A549 (cell line): Measurements from ENCODE around the gene CAMKK2. TPM values are rescaled to one million over a fixed set of nuclear protein-coding genes. Genes with fewer than 3 reads are reported as not detected.

Experiments
- ATAC-seq, 2 experiments: fragments of 200-7000 bp in 1 of 2; fragments of >200 bp in 1 of 2; cut with Nextera tagmentation in 1 of 2; cut with Tn5 transposase in 1 of 2; 3 replicates each; pipeline versions ENCODE4 v1.8.0 to v1.9.1; 2018 to 2020; ENCODE audit warnings: mild to moderate bottlenecking in 1 of 2, moderate library complexity in 1 of 2
- CTCF ChIA-PET: fragments of 300-600 bp; sonication (Branson Sonifier 250); formaldehyde crosslinking; extraction: SDS; loops from one replicate; lab custom pipeline; 2021; ENCODE audit warnings: antibody characterized with exemption, inconsistent platforms; lab: Yijun Ruan, JAX
- POLR2A ChIA-PET: fragments of 350-600 bp; formaldehyde crosslinking; extraction: SDS; loops from one replicate; lab custom pipeline; 2021; ENCODE audit warnings: antibody characterized with exemption, inconsistent platforms; lab: Yijun Ruan, JAX
- DNase-seq, 2 experiments: peaks; one replicate each; pipeline versions ENCODE4 v3.0.0 to v3.0.0-alpha.2; 2011 to 2016; ENCODE audit warnings: low read depth in 1 of 2, low spot score in 1 of 2
- FAIRE-seq: peaks from 2 replicates; lab custom pipeline; 2011; peaks lifted over from hg19 to GRCh38; lab: Jason Lieb, UNC
- H3K27ac ChIP-seq, 2 experiments: fragments of >200 bp; sonication (Bioruptor Twin); formaldehyde crosslinking; 3 replicates each; pipeline ENCODE4 v1.5.1; 2016 to 2017
- H3K4me1 ChIP-seq: fragments of >200 bp; sonication (Bioruptor Twin); formaldehyde crosslinking; 3 replicates; pipeline ENCODE4 v1.6.1; 2016
- H3K4me2 ChIP-seq: fragments of >200 bp; sonication (Bioruptor Twin); formaldehyde crosslinking; 3 replicates; pipeline ENCODE4 v1.6.1; 2016
- H3K4me3 ChIP-seq: fragments of >200 bp; sonication (Bioruptor Twin); formaldehyde crosslinking; 3 replicates; pipeline ENCODE4 v1.5.1; 2016
- H3K9me3 ChIP-seq: fragments of >200 bp; sonication (Bioruptor Twin); formaldehyde crosslinking; 3 replicates; pipeline ENCODE4 v1.6.1; 2016
- BHLHE40 ChIP-seq: IDR thresholded peaks from 2 replicates; pipeline ENCODE4 v1.6.1; 2012; ENCODE audit warnings: low read depth, low read length, inconsistent platforms
- CBX2 ChIP-seq: fragments of 200-600 bp; sonication (generic); IDR thresholded peaks from 2 replicates; pipeline ENCODE4 v1.6.1; 2016; ENCODE audit warnings: low read depth, mild to moderate bottlenecking, borderline replicate concordance
- CBX8 ChIP-seq: fragments of 200-600 bp; sonication (generic); IDR thresholded peaks from 2 replicates; pipeline ENCODE4 v1.6.1; 2016
- CHD4 ChIP-seq: fragments of 200-600 bp; sonication (generic); IDR thresholded peaks from 2 replicates; pipeline ENCODE4 v1.6.1; 2016; ENCODE audit warnings: antibody characterized with exemption, mild to moderate bottlenecking, borderline replicate concordance
- FOSB ChIP-seq: fragments of 250-450 bp; sonication (Bioruptor Pico); IDR thresholded peaks from 2 replicates; pipeline ENCODE4 v1.5.0; 2020; ENCODE audit warnings: mild to moderate bottlenecking, moderate library complexity
- FOSL2 ChIP-seq, 2 experiments: fragments of 450-650 bp in 1 of 2; fragments of >200 bp in 1 of 2; sonication (Bioruptor Twin) in 1 of 2; formaldehyde crosslinking; IDR thresholded peaks; 2 replicates each; pipeline versions ENCODE4 v1.5.0 to v1.6.1; 2016 to 2020; ENCODE audit warnings: mild to moderate bottlenecking in 1 of 2, moderate library complexity in 1 of 2
- GATA3 ChIP-seq: IDR thresholded peaks from 2 replicates; pipeline ENCODE4 v1.6.1; 2012; ENCODE audit warnings: borderline replicate concordance
- HOXA7 ChIP-seq: fragments of 250-450 bp; sonication (Bioruptor Pico); IDR thresholded peaks from 2 replicates; pipeline ENCODE4 v1.5.0; 2020; ENCODE audit warnings: mild to moderate bottlenecking, moderate library complexity
- JUNB ChIP-seq: fragments of >200 bp; sonication (Bioruptor Twin); formaldehyde crosslinking; IDR thresholded peaks from 2 replicates; pipeline ENCODE4 v1.6.1; 2016
- MAFK ChIP-seq: fragments of 450-650 bp; IDR thresholded peaks from 2 replicates; pipeline ENCODE4 v1.6.1; 2014; ENCODE audit not compliant: partially characterized antibody
- MYC ChIP-seq: IDR thresholded peaks from 2 replicates; pipeline ENCODE4 v1.6.1; 2012; ENCODE audit warnings: mild to moderate bottlenecking, inconsistent platforms, low read length, improper control_type of control experiment, borderline replicate concordance
- POLR2A ChIP-seq: IDR thresholded peaks from 2 replicates; pipeline ENCODE4 v1.6.1; 2012; ENCODE audit warnings: mild to moderate bottlenecking, low read length
- POLR2AphosphoS2 ChIP-seq: conservative IDR thresholded peaks from 2 replicates; pipeline ENCODE4 v1.6.1; 2012; ENCODE audit warnings: low read length, improper control_type of control experiment, inconsistent platforms
- RAD21 ChIP-seq, 2 experiments: fragments of >200 bp in 1 of 2; sonication (Bioruptor Twin) in 1 of 2; formaldehyde crosslinking in 1 of 2; IDR thresholded peaks in 1 of 2; conservative IDR thresholded peaks in 1 of 2; 2 replicates in 1 of 2; 3 replicates in 1 of 2; pipeline ENCODE4 v1.6.1; 2012 to 2018; ENCODE audit warnings: inconsistent platforms in 1 of 2
- RFX5 ChIP-seq: fragments of 450-650 bp; IDR thresholded peaks from 2 replicates; pipeline ENCODE4 v1.7.1; 2014; ENCODE audit warnings: antibody characterized with exemption, mild to moderate bottlenecking, moderate library complexity
- SMC3 ChIP-seq: fragments of >200 bp; sonication (Bioruptor Twin); formaldehyde crosslinking; IDR thresholded peaks from 3 replicates; pipeline ENCODE4 v1.6.1; 2018; ENCODE audit warnings: inconsistent platforms
- SREBF2 ChIP-seq: fragments of 450-650 bp; IDR thresholded peaks from 2 replicates; pipeline ENCODE4 v1.6.1; 2014; ENCODE audit warnings: mild to moderate bottlenecking, moderate library complexity
- ZSCAN20 ChIP-seq: fragments of 250-450 bp; sonication (Bioruptor Pico); IDR thresholded peaks from 2 replicates; pipeline ENCODE4 v1.8.0; 2022; ENCODE audit warnings: mild to moderate bottlenecking, moderate library complexity
- WGBS: methylation state at CpG from one replicate; pipeline ENCODE4 v1.1.6; 2017; ENCODE audit errors: missing lambda C conversion rate; 5-methylcytosine and 5-hydroxymethylcytosine counted together
- polyA plus RNA-seq, 4 experiments: library from polyadenylated mRNA; depleted of rRNA in 3 of 4; stranded (reverse); fragments of >200 nt; fragmentation: RNase III in 1 of 4; extraction: RNeasy Plus Mini Kit Qiagen cat#74134 plus additional on column Dnase treatment in 1 of 4; gene quantifications; 2 replicates in 3 of 4; 3 replicates in 1 of 4; pipeline ENCODE4 v1.2.3, GENCODE V29; 2011 to 2017
- TF ChIP-seq, protein P1 (sequence below): fragments of 450-650 bp; IDR thresholded peaks from 2 replicates; pipeline ENCODE4 v1.6.1; 2014; ENCODE audit warnings: antibody characterized with exemption
- TF ChIP-seq, protein P2 (sequence below): fragments of >200 bp; sonication (Bioruptor Twin); formaldehyde crosslinking; IDR thresholded peaks from 3 replicates; pipeline ENCODE4 v1.5.1; 2016
- TF ChIP-seq, protein P3 (sequence below): fragments of 150-350 bp; IDR thresholded peaks from 2 replicates; pipeline ENCODE4 v1.6.1; 2014; ENCODE audit warnings: low read depth, mild to moderate bottlenecking, low read length

CAMKK2 gene
- polyA plus RNA-seq, 2 of the 4 experiments (the other 2 are of a cell fraction): 15.3 to 24.8 TPM

DNA sequence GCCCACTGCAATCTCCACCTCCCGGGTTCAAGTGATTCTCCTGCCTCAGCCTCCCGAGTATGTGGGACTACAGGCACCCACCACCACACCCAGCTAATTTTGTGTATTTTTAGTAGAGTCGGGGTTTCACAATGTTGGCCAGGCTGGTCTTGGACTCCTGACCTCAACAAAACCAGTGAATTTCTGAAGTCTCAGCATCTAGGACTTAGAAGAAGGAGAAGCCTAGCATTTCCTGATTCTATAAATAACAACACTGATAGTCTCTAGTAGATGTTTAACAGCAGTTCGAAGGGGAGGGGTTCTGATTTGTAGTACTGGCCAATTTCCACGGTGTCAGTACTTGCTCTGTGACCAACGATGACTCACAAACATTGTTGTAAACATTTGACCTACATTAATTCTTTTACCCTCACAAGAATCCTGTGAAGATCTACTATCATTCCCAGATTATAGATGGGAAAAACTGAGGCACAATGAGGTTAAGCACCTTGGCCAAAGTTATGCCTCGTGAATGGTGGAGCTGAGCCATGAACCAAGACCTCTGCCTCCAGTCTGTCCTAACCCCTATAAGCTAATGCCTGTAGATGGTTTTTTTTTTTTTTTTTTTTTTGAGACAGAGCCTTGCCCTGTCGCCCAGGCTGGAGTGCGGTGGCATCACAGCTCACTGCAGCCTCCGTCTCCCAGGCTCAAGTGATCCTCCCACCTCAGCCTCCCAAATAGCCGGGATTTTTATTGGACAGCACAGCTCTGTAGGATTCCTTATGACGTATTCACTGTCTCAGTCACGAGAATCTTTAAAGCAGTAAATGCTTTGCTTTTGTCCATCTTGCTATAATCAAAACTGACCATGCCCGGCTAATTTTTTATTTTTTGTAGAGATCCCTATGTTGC lies 81.4 kb downstream of the CAMKK2 start:
- H3K27ac ChIP-seq: peak overlapping the region; percentile 36 to 64; a peak in 5 of 6 replicates
- no peak for TF ChIP-seq GATA3
- no peak for TF ChIP-seq FOSB (CRISPR knock-in tag)
- no peak for TF ChIP-seq BHLHE40
- TF ChIP-seq, protein P1, sequence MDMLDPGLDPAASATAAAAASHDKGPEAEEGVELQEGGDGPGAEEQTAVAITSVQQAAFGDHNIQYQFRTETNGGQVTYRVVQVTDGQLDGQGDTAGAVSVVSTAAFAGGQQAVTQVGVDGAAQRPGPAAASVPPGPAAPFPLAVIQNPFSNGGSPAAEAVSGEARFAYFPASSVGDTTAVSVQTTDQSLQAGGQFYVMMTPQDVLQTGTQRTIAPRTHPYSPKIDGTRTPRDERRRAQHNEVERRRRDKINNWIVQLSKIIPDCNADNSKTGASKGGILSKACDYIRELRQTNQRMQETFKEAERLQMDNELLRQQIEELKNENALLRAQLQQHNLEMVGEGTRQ: no peak
- no peak for TF ChIP-seq ZSCAN20
- TF ChIP-seq FOSL2 (IDR thresholded peaks at IDR 0.05): peak; percentile 48
- TF ChIP-seq FOSL2 (CRISPR knock-in tag; IDR thresholded peaks at IDR 0.05): peak; percentile 90
- TF ChIP-seq MAFK: peak; percentile 70
- no peak for TF ChIP-seq CBX8
- TF ChIP-seq POLR2AphosphoS2: no peak
- TF ChIP-seq JUNB: 0 out of 2 replicates have a peak, but pooled peaks have one; percentile 17
- TF ChIP-seq RFX5: no peak
- TF ChIP-seq RAD21 (conservative IDR thresholded peaks at IDR 0.05 in 1 of 2, IDR thresholded peaks at IDR 0.05 in 1 of 2): no peak
- TF ChIP-seq CBX2: no peak
- TF ChIP-seq, all 56 proteins: peak for 3
- Histone ChIP-seq H3K9me3 (no peaks in the 10 kb centered on the region), H3K4me2 (peak overlapping the region; percentile 73), H3K4me3 (no peak overlapping the region), H3K4me1 (peaks cover 38% of the 10 kb centered on the region)
- CTCF ChIA-PET: interaction anchor here (1.1 to 4.6 kb wide), 3 partner anchors 15 to 120 kb away, joined by 3 to 29 read pairs (median 4); no protein-coding TSS in a partner anchor
- DNase-seq (peak; percentile 63 to 91), FAIRE-seq (peak; percentile 79), ATAC-seq (peak; percentile 70 to 79)
- POLR2A ChIA-PET: no interaction called here
- WGBS: 42% methylated on average over 14 of the region's 14 CpGs

DNA sequence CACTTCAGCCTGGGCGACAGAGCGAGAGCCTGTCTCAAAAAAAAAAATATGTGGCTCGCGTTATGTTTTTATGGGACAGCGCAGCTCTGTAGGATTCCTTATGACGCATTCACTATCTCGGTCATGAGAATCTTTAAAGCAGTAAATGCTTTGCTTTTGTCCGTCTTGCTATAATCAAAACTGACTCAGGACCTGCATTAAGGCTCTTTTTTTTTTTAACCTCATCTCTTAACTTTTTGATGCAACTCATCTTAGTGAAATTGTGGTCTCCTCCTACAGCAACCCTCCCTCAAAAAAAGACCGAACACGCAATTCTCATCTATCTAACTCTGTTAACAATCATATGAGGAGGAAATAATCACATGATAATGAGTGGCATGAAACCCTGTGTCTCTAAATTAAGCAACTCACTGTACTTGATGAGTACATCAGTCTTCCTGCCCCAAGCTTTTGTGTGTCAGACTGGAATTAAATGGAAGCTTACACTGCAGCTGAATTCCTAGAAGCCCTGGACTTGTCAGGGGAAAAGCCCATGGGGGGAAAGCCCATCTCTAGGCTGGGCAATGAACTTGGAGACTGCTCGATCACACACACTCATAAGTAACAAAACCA lies 82.2 kb downstream of the CAMKK2 start:
- POLR2A ChIA-PET: no interaction called here
- WGBS: 86% methylated on average over 11 of the region's 11 CpGs
- DNase-seq (no peak), ATAC-seq (no peak; a peak in 2 of 6 replicates)
- Histone ChIP-seq H3K27ac (peak overlapping the region; percentile 36 to 64; a peak in 5 of 6 replicates), H3K4me2 (peak overlapping the region; percentile 73)
- TF ChIP-seq, protein P2, sequence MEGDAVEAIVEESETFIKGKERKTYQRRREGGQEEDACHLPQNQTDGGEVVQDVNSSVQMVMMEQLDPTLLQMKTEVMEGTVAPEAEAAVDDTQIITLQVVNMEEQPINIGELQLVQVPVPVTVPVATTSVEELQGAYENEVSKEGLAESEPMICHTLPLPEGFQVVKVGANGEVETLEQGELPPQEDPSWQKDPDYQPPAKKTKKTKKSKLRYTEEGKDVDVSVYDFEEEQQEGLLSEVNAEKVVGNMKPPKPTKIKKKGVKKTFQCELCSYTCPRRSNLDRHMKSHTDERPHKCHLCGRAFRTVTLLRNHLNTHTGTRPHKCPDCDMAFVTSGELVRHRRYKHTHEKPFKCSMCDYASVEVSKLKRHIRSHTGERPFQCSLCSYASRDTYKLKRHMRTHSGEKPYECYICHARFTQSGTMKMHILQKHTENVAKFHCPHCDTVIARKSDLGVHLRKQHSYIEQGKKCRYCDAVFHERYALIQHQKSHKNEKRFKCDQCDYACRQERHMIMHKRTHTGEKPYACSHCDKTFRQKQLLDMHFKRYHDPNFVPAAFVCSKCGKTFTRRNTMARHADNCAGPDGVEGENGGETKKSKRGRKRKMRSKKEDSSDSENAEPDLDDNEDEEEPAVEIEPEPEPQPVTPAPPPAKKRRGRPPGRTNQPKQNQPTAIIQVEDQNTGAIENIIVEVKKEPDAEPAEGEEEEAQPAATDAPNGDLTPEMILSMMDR: no peak
- TF ChIP-seq FOSL2 (IDR thresholded peaks at IDR 0.05) (no peak), FOSL2 (CRISPR knock-in tag; IDR thresholded peaks at IDR 0.05) (0 out of 2 replicates have a peak, but pooled peaks have one; percentile 12)
- TF ChIP-seq, all 56 proteins: peak for 1
- Histone ChIP-seq H3K9me3 (no peaks in the 10 kb centered on the region), H3K4me3 (no peak overlapping the region), H3K4me1 (peaks cover 38% of the 10 kb centered on the region)
- FAIRE-seq: no peak
- CTCF ChIA-PET: interaction anchor here (1.1 to 1.2 kb wide), 2 partner anchors 16 to 121 kb away, joined by 3 to 4 read pairs; no protein-coding TSS in a partner anchor

DNA sequence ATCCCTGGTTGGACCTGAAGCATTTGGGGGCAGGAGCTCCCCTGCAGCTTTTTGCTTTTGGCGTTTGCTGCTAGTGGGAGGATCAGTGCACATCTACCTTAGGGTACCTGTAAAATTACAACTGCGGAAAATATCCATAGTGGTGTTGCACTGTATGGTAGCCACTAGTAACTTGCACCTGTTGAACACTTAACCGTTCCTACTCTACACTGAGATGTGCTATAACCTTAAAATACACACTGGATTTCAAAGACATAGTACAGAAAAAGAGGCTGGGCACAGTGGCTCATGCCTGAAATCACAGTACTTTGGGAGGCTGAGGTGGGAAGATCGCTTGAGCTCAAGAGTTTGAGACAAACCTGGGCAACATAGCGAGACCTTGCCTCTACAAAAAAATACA lies 83.6 kb downstream of the CAMKK2 start:
- Histone ChIP-seq H3K9me3 (no peaks in the 10 kb centered on the region), H3K4me3 (no peak overlapping the region), H3K4me2 (no peak overlapping the region), H3K27ac (no peak overlapping the region), H3K4me1 (peaks cover 38% of the 10 kb centered on the region)
- DNase-seq (no peak), ATAC-seq (no peak), FAIRE-seq (no peak)
- no peak for TF ChIP-seq CHD4
- TF ChIP-seq JUNB: no peak
- TF ChIP-seq HOXA7 (CRISPR knock-in tag): no peak
- no peak for TF ChIP-seq SREBF2
- no peak for TF ChIP-seq SMC3
- TF ChIP-seq, protein P3, sequence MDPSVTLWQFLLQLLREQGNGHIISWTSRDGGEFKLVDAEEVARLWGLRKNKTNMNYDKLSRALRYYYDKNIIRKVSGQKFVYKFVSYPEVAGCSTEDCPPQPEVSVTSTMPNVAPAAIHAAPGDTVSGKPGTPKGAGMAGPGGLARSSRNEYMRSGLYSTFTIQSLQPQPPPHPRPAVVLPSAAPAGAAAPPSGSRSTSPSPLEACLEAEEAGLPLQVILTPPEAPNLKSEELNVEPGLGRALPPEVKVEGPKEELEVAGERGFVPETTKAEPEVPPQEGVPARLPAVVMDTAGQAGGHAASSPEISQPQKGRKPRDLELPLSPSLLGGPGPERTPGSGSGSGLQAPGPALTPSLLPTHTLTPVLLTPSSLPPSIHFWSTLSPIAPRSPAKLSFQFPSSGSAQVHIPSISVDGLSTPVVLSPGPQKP: no peak
- TF ChIP-seq ZSCAN20: no peak
- TF ChIP-seq POLR2A: no peak
- TF ChIP-seq MYC: no peak
- ChIA-PET CTCF (no interaction called here), POLR2A (no interaction called here)
- 92% methylated on average over 5 of the region's 5 CpGs for WGBS
